ENCODE results near the gene ZC3HAV1L.
"Not testable (repeated sequence)": the region's sequence is repeated elsewhere in the genome, so short reads cannot be mapped to it uniquely, and the experiment has no call there.

ZC3HAV1L gene

GRCh38 chr7:138979226-138979979 is 56.4 kb downstream of the ZC3HAV1L start:
- TF ChIP-seq ZFP30 (CRISPR knock-in tag; IDR thresholded peaks at IDR 0.05) (no peak), ZNF565 (CRISPR knock-in tag; conservative IDR thresholded peaks at IDR 0.05; ENCODE audit: low read depth) (no peak), ZNF70 (CRISPR knock-in tag; IDR thresholded peaks at IDR 0.05) (no peak), ZFP3 (CRISPR knock-in tag; IDR thresholded peaks at IDR 0.05) (no peak), TSHZ2 (CRISPR knock-in tag; IDR thresholded peaks at IDR 0.05) (no peak), ISL1 (CRISPR knock-in tag; IDR thresholded peaks at IDR 0.05) (no peak), CREB5 (CRISPR knock-in tag; IDR thresholded peaks at IDR 0.05; ENCODE audit: low read depth) (no peak), PPARA (CRISPR knock-in tag; IDR thresholded peaks at IDR 0.05; ENCODE audit: borderline replicate concordance) (no peak), TOX (CRISPR knock-in tag; IDR thresholded peaks at IDR 0.05; ENCODE audit: borderline replicate concordance) (no peak), SNAI2 (CRISPR knock-in tag; IDR thresholded peaks at IDR 0.05) (no peak), CSDC2 (CRISPR knock-in tag; IDR thresholded peaks at IDR 0.05) (no peak)
- TF ChIP-seq, protein P1, sequence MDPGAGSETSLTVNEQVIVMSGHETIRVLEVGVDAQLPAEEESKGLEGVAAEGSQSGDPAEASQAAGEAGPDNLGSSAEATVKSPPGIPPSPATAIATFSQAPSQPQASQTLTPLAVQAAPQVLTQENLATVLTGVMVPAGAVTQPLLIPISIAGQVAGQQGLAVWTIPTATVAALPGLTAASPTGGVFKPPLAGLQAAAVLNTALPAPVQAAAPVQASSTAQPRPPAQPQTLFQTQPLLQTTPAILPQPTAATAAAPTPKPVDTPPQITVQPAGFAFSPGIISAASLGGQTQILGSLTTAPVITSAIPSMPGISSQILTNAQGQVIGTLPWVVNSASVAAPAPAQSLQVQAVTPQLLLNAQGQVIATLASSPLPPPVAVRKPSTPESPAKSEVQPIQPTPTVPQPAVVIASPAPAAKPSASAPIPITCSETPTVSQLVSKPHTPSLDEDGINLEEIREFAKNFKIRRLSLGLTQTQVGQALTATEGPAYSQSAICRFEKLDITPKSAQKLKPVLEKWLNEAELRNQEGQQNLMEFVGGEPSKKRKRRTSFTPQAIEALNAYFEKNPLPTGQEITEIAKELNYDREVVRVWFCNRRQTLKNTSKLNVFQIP (CRISPR knock-in tag; IDR thresholded peaks at IDR 0.05; ENCODE audit: borderline replicate concordance, low read depth) = no peak
- TF ChIP-seq, protein P2, sequence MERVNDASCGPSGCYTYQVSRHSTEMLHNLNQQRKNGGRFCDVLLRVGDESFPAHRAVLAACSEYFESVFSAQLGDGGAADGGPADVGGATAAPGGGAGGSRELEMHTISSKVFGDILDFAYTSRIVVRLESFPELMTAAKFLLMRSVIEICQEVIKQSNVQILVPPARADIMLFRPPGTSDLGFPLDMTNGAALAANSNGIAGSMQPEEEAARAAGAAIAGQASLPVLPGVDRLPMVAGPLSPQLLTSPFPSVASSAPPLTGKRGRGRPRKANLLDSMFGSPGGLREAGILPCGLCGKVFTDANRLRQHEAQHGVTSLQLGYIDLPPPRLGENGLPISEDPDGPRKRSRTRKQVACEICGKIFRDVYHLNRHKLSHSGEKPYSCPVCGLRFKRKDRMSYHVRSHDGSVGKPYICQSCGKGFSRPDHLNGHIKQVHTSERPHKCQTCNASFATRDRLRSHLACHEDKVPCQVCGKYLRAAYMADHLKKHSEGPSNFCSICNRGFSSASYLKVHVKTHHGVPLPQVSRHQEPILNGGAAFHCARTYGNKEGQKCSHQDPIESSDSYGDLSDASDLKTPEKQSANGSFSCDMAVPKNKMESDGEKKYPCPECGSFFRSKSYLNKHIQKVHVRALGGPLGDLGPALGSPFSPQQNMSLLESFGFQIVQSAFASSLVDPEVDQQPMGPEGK (CRISPR knock-in tag; IDR thresholded peaks at IDR 0.05; ENCODE audit: borderline replicate concordance) = no peak
- ATAC-seq = peak; percentile 37

GRCh38 chr7:138978541-138979184 is 57.2 kb downstream of the ZC3HAV1L start:
- TF ChIP-seq CSRNP3 (CRISPR knock-in tag; IDR thresholded peaks at IDR 0.05) = no peak
- TF ChIP-seq GLIS3 (CRISPR knock-in tag; IDR thresholded peaks at IDR 0.05) = no peak
- TF ChIP-seq, protein P2 (CRISPR knock-in tag; IDR thresholded peaks at IDR 0.05; ENCODE audit: borderline replicate concordance) = no peak
- TF ChIP-seq, protein P1 (CRISPR knock-in tag; IDR thresholded peaks at IDR 0.05; ENCODE audit: borderline replicate concordance, low read depth) = no peak
- no peak for TF ChIP-seq TOX (CRISPR knock-in tag; IDR thresholded peaks at IDR 0.05; ENCODE audit: borderline replicate concordance)
- TF ChIP-seq ESRRG (CRISPR knock-in tag; IDR thresholded peaks at IDR 0.05) = no peak
- TF ChIP-seq ZNF8 (CRISPR knock-in tag; IDR thresholded peaks at IDR 0.05) = no peak
- TF ChIP-seq CREB5 (CRISPR knock-in tag; IDR thresholded peaks at IDR 0.05; ENCODE audit: low read depth) = no peak
- no peak for TF ChIP-seq SNAI2 (CRISPR knock-in tag; IDR thresholded peaks at IDR 0.05)
- no peak for TF ChIP-seq CSDC2 (CRISPR knock-in tag; IDR thresholded peaks at IDR 0.05)
- TF ChIP-seq ZNF565 (CRISPR knock-in tag; conservative IDR thresholded peaks at IDR 0.05; ENCODE audit: low read depth) = no peak
- TF ChIP-seq BACH2 (CRISPR knock-in tag; IDR thresholded peaks at IDR 0.05; ENCODE audit: borderline replicate concordance) = no peak
- no peak for TF ChIP-seq ZNF70 (CRISPR knock-in tag; IDR thresholded peaks at IDR 0.05)
- ATAC-seq = no peak

DNA sequence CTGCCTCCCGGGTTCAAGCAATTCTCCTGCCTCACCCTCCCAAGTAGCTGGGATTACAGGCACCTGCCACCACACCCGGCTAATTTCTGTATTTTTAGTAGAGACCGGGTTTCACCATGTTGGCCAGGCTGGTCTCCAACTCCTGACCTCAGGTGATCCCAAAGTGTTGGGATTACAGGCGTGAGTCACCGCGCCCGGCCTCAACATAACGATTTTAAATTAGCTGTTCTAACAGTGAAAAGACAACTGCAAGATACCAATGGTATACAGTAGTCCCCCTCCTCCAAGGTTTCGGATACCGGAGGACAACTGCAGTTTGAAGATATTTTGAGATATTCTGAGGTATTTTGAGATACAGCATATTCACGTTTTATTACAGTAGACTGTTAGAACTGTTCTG is 59.7 kb downstream of the ZC3HAV1L start:
- ATAC-seq = not testable (repeated sequence)
